ENCODE results near the gene MAPRE3. TPM values are rescaled to one million over a fixed set of nuclear protein-coding genes. Genes with fewer than 3 reads are reported as not detected.

MAPRE3 gene
- total and polyA plus RNA-seq, 2 donors (not counting 3 experiments of a cell fraction or from before 2014, with no cell fraction given): 4.4 to 6.1 TPM

- Histone ChIP-seq H3K79me2 (ENCODE audit: control insufficient read depth, insufficient read depth, low read length) (no peaks in the 10 kb centered on the region), H3K4me1 (ENCODE audit: control insufficient read depth, extremely low read depth, insufficient read depth, low read length) (no peaks in the 10 kb centered on the region), H3K27me3 (ENCODE audit: control insufficient read depth in 2 of 2, insufficient read depth in 2 of 2, low read length in 2 of 2) (peaks cover 8 to 9% of the 10 kb centered on the region in 2 experiments), H3K9me3 (replicated peaks; ENCODE audit: control insufficient read depth, insufficient read depth, low read length) (no peaks in the 10 kb centered on the region), H2AFZ (ENCODE audit: low read depth, low read length) (no peak overlapping the region), H4K20me1 (replicated peaks; ENCODE audit: control insufficient read depth, extremely low read depth, insufficient read depth, low read length) (no peaks in the 10 kb centered on the region), H3K9me1 (replicated peaks; ENCODE audit: control insufficient read depth, extremely low read depth, insufficient read depth, low read length) (no peaks in the 10 kb centered on the region), H3K9ac (replicated peaks; ENCODE audit: extremely low read depth, insufficient read depth, low read length) (no peak overlapping the region), H3K36me3 (ENCODE audit: control insufficient read depth in 2 of 2, extremely low read depth in 1 of 2, insufficient read depth in 2 of 2, low read length in 2 of 2) (no peaks in the 10 kb centered on the region), H3K4me3 (replicated peaks in 1 of 3; ENCODE audit: insufficient read depth in 1 of 3, low read depth in 1 of 3, low read length in 3 of 3) (no peak overlapping the region), H3K4me2 (ENCODE audit: insufficient read depth, low read length) (no peak overlapping the region), H3K27ac (ENCODE audit: insufficient read depth, low read depth, low read length) (no peak overlapping the region)
- DNase-seq (ENCODE audit: low read depth, low spot score): no peak
- POLR2A ChIA-PET: no interaction called here
- BruUV-seq (replicated peaks): no TSS peak
- dilution Hi-C loops (cut with MboI; ENCODE audit: extremely low pct_ligation_motif_present, low sequenced_read_pairs) (no loop called here), intact Hi-C loops (cut with micrococcal nuclease) (loop anchor here (10.0 kb wide), 1 partner anchor 174 kb away; no protein-coding TSS in a partner anchor)
- no peak for FAIRE-seq
- TF ChIP-seq GATA2 (IDR thresholded peaks at IDR 0.05; ENCODE audit: insufficient read depth, insufficient read length, low read depth, low read length) (no peak), EZH2 (IDR thresholded peaks at IDR 0.05; ENCODE audit: borderline replicate concordance, low read depth, low read length, severe bottlenecking) (no peak)
- CTCF ChIA-PET: interaction anchor here (1.9 to 2.0 kb wide), 2 partner anchors 15 to 135 kb away, joined by 8 to 9 read pairs; no protein-coding TSS in a partner anchor
These were observed 10.5 kb downstream of the MAPRE3 start for GRCh38 chr2:26980971-26981370.

GRCh38 chr2:26982102-26982742 lies 11.8 kb downstream of the MAPRE3 start:
- intact Hi-C loops (cut with micrococcal nuclease) (loop anchor here (10.0 kb wide), 1 partner anchor 173 kb away; no protein-coding TSS in a partner anchor), dilution Hi-C loops (cut with MboI; ENCODE audit: extremely low pct_ligation_motif_present, low sequenced_read_pairs) (no loop called here)
- BruUV-seq (replicated peaks): no TSS peak
- peak; percentile 72 for DNase-seq (ENCODE audit: low read depth, low spot score)
- Histone ChIP-seq H3K9ac (replicated peaks; ENCODE audit: extremely low read depth, insufficient read depth, low read length) (no peak overlapping the region), H3K79me2 (ENCODE audit: control insufficient read depth, insufficient read depth, low read length) (no peaks in the 10 kb centered on the region), H3K4me2 (ENCODE audit: insufficient read depth, low read length) (no peak overlapping the region), H3K36me3 (ENCODE audit: control insufficient read depth in 2 of 2, extremely low read depth in 1 of 2, insufficient read depth in 2 of 2, low read length in 2 of 2) (no peaks in the 10 kb centered on the region), H3K9me3 (replicated peaks; ENCODE audit: control insufficient read depth, insufficient read depth, low read length) (no peaks in the 10 kb centered on the region), H3K27me3 (ENCODE audit: control insufficient read depth in 2 of 2, insufficient read depth in 2 of 2, low read length in 2 of 2) (peaks cover 6 to 7% of the 10 kb centered on the region in 2 experiments), H4K20me1 (replicated peaks; ENCODE audit: control insufficient read depth, extremely low read depth, insufficient read depth, low read length) (no peaks in the 10 kb centered on the region), H3K9me1 (replicated peaks; ENCODE audit: control insufficient read depth, extremely low read depth, insufficient read depth, low read length) (no peaks in the 10 kb centered on the region), H2AFZ (ENCODE audit: low read depth, low read length) (no peak overlapping the region), H3K27ac (ENCODE audit: insufficient read depth, low read depth, low read length) (no peak overlapping the region), H3K4me3 (replicated peaks in 1 of 3; ENCODE audit: insufficient read depth in 1 of 3, low read depth in 1 of 3, low read length in 3 of 3) (no peak overlapping the region), H3K4me1 (ENCODE audit: control insufficient read depth, extremely low read depth, insufficient read depth, low read length) (no peaks in the 10 kb centered on the region)
- peak; percentile 71 for FAIRE-seq
- ChIA-PET POLR2A (no interaction called here), CTCF (interaction anchor here (0.6 to 4.1 kb wide), 11 partner anchors 10 to 136 kb away, joined by 3 to 25 read pairs (median 8); partner anchors contain the start of gene MAPRE3)
- TF ChIP-seq EZH2 (IDR thresholded peaks at IDR 0.05; ENCODE audit: borderline replicate concordance, low read depth, low read length, severe bottlenecking): no peak
- no peak for TF ChIP-seq FOS (IDR thresholded peaks at IDR 0.05; ENCODE audit: borderline replicate concordance, insufficient read depth, low read length)
- TF ChIP-seq CTCF (IDR thresholded peaks at IDR 0.05; ENCODE audit: extremely low read depth in 1 of 2, insufficient read depth in 1 of 2, low read depth in 1 of 2, low read length in 2 of 2): peak; percentile 21 to 50
- no peak for TF ChIP-seq GATA2 (IDR thresholded peaks at IDR 0.05; ENCODE audit: insufficient read depth, insufficient read length, low read depth, low read length)
- no peak for TF ChIP-seq MAX (IDR thresholded peaks at IDR 0.05; ENCODE audit: insufficient read depth, insufficient read length)
- TF ChIP-seq JUN (IDR thresholded peaks at IDR 0.05; ENCODE audit: borderline replicate concordance, insufficient read depth, insufficient read length, low read depth): no peak
- TF ChIP-seq POLR2AphosphoS5 (IDR thresholded peaks at IDR 0.05; ENCODE audit: insufficient read depth, low read depth, low read length): no peak
- TF ChIP-seq POLR2A (IDR thresholded peaks at IDR 0.05; ENCODE audit: low read depth, low read length): no peak

Measured in endothelial cell of umbilical vein (primary cell).